H1 (cell line): ENCODE results near the gene NR1H2. TPM values are rescaled to one million over a fixed set of nuclear protein-coding genes. Genes with fewer than 3 reads are reported as not detected.

ENCODE experiments used
- CTCF ChIA-PET: fragments of 300-600 bp; sonication (Branson Sonifier 250); formaldehyde crosslinking; loops from one replicate; lab custom pipeline; 2021; ENCODE audit not compliant: partially characterized antibody; lab: Charles Lee
- POLR2A ChIA-PET: fragments of 300-600 bp; sonication (Branson Sonifier 250); formaldehyde crosslinking; loops from one replicate; lab custom pipeline; 2021; ENCODE audit warnings: inconsistent platforms; ENCODE audit not compliant: partially characterized antibody; lab: Charles Lee
- DNase-seq, 2 experiments: peaks; one replicate each; pipeline versions ENCODE4 v3.0.0 to v3.0.0-alpha.2; 2010 to 2022; ENCODE audit warnings: low spot score in 2 of 2, low read depth in 1 of 2, mixed read lengths in 1 of 2
- FAIRE-seq: peaks from 2 replicates; lab custom pipeline; 2011; peaks lifted over from hg19 to GRCh38; lab: Jason Lieb, UNC
- H2AFZ ChIP-seq: 2 replicates; pipeline ENCODE4 v1.8.1; 2012; ENCODE audit warnings: low read length, inconsistent platforms
- H2AK5ac ChIP-seq: 2 replicates; pipeline ENCODE4 v1.6.1; 2013; ENCODE audit warnings: low read depth, low read length
- H2BK120ac ChIP-seq: replicated peaks from 2 replicates; pipeline ENCODE3; 2013; ENCODE audit warnings: low read depth, low read length, inconsistent platforms
- H2BK12ac ChIP-seq: 2 replicates; pipeline ENCODE4 v1.6.1; 2013; ENCODE audit warnings: low read depth, low read length
- H2BK15ac ChIP-seq: 2 replicates; pipeline ENCODE4 v1.6.1; 2013; ENCODE audit warnings: low read length
- H2BK20ac ChIP-seq: 2 replicates; pipeline ENCODE4 v1.6.1; 2013; ENCODE audit warnings: low read length
- H2BK5ac ChIP-seq: 2 replicates; pipeline ENCODE4 v1.6.1; 2013; ENCODE audit warnings: low read depth, low read length
- H3K14ac ChIP-seq: 2 replicates; pipeline ENCODE4 v1.6.1; 2013; ENCODE audit warnings: inconsistent platforms; ENCODE audit not compliant: insufficient read length
- H3K18ac ChIP-seq: 2 replicates; pipeline ENCODE4 v1.6.1; 2013; ENCODE audit warnings: low read length; ENCODE audit errors: extremely low read depth
- H3K23ac ChIP-seq: 2 replicates; pipeline ENCODE4 v1.6.1; 2013; ENCODE audit warnings: inconsistent platforms; ENCODE audit not compliant: insufficient read length
- H3K23me2 ChIP-seq: 2 replicates; pipeline ENCODE4 v1.6.1; 2013; ENCODE audit warnings: low read depth, low read length
- H3K27ac ChIP-seq: 2 replicates; pipeline ENCODE4 v1.6.1; 2011; ENCODE audit warnings: low read depth, low read length, inconsistent platforms
- H3K27me3 ChIP-seq, 4 experiments: replicated peaks in 1 of 4; 1 replicate in 1 of 4; 2 replicates in 3 of 4; pipeline versions ENCODE4 v1.6.1 to v1.8.1; 2011 to 2013; ENCODE audit warnings: low read length in 3 of 4, mild to moderate bottlenecking in 3 of 4, inconsistent platforms in 2 of 4, mixed read lengths in 2 of 4, moderate library complexity in 1 of 4; ENCODE audit not compliant: control insufficient read depth in 3 of 4, insufficient read depth in 3 of 4; ENCODE audit errors: extremely low read depth in 1 of 4
- H3K36me3 ChIP-seq, 4 experiments: 2 replicates each; pipeline versions ENCODE4 v1.6.1 to v1.8.1; 2011 to 2013; ENCODE audit warnings: mild to moderate bottlenecking in 4 of 4, low read length in 3 of 4, moderate library complexity in 2 of 4, control low read depth in 1 of 4, inconsistent platforms in 1 of 4; ENCODE audit not compliant: insufficient read depth in 4 of 4, control insufficient read depth in 2 of 4
- H3K4ac ChIP-seq: replicated peaks from 2 replicates; pipeline ENCODE3; 2013; ENCODE audit warnings: low read length, low read depth, mixed read lengths, inconsistent platforms; ENCODE audit not compliant: insufficient read length
- H3K4me1 ChIP-seq, 4 experiments: replicated peaks in 1 of 4; 1 replicate in 1 of 4; 2 replicates in 3 of 4; pipeline versions ENCODE4 v1.6.1 to v1.8.1; 2011 to 2013; ENCODE audit warnings: low read length in 3 of 4, inconsistent platforms in 2 of 4, mixed read lengths in 1 of 4; ENCODE audit not compliant: insufficient read depth in 4 of 4, control insufficient read depth in 3 of 4
- H3K4me2 ChIP-seq, 2 experiments: 2 replicates each; pipeline versions ENCODE4 v1.6.1 to v1.8.1; 2011 to 2013; ENCODE audit warnings: low read depth in 2 of 2, low read length in 2 of 2, control low read depth in 1 of 2, inconsistent platforms in 1 of 2, mild to moderate bottlenecking in 1 of 2; ENCODE audit not compliant: insufficient read depth in 1 of 2
- H3K4me3 ChIP-seq, 4 experiments: fragments of 200-600, 300-600 bp in 1 of 4; sonication (generic), shearing (Covaris generic), sonication (Bioruptor Twin) in 1 of 4; 2 replicates each; pipeline versions ENCODE4 v1.5.1 to v1.8.1; 2011 to 2016; ENCODE audit warnings: low read length in 4 of 4, low read depth in 3 of 4, control low read depth in 2 of 4, inconsistent platforms in 2 of 4, mild to moderate bottlenecking in 2 of 4, mixed read lengths in 1 of 4, moderate library complexity in 1 of 4; ENCODE audit not compliant: insufficient read depth in 2 of 4; ENCODE audit errors: extremely low read depth in 1 of 4
- H3K56ac ChIP-seq: replicated peaks from 2 replicates; pipeline ENCODE3; 2013; ENCODE audit warnings: low read depth, mild to moderate bottlenecking, mixed read lengths, low read length, inconsistent platforms; ENCODE audit not compliant: insufficient read length
- H3K79me1 ChIP-seq: 2 replicates; pipeline ENCODE4 v1.6.1; 2013; ENCODE audit warnings: low read depth, low read length, control low read depth
- H3K79me2 ChIP-seq, 2 experiments: 2 replicates each; pipeline versions ENCODE4 v1.6.1 to v1.8.1; 2012 to 2013; ENCODE audit warnings: low read length in 2 of 2, mild to moderate bottlenecking in 2 of 2, inconsistent platforms in 1 of 2; ENCODE audit not compliant: insufficient read depth in 2 of 2, control insufficient read depth in 1 of 2
- H3K9ac ChIP-seq, 4 experiments: replicated peaks in 1 of 4; 1 replicate in 1 of 4; 2 replicates in 3 of 4; pipeline versions ENCODE4 v1.6.1 to v1.8.1; 2011 to 2013; ENCODE audit warnings: low read depth in 3 of 4, low read length in 3 of 4, control low read depth in 2 of 4, mild to moderate bottlenecking in 2 of 4, moderate library complexity in 2 of 4, inconsistent platforms in 1 of 4; ENCODE audit errors: extremely low read depth in 1 of 4
- H3K9me3 ChIP-seq, 2 experiments: 2 replicates each; pipeline versions ENCODE4 v1.6.1 to v1.8.1; 2012 to 2013; ENCODE audit warnings: mild to moderate bottlenecking in 2 of 2, moderate library complexity in 2 of 2, control low read depth in 1 of 2, inconsistent platforms in 1 of 2, low read depth in 1 of 2, low read length in 1 of 2, mixed read lengths in 1 of 2; ENCODE audit not compliant: insufficient read depth in 2 of 2
- H4K20me1 ChIP-seq, 2 experiments: replicated peaks in 1 of 2; 2 replicates each; pipeline versions ENCODE3 to v1.8.1; 2011 to 2013; ENCODE audit warnings: inconsistent platforms in 2 of 2, low read length in 2 of 2, mild to moderate bottlenecking in 1 of 2; ENCODE audit not compliant: insufficient read depth in 2 of 2, control insufficient read depth in 1 of 2
- H4K5ac ChIP-seq: 2 replicates; pipeline ENCODE4 v1.6.1; 2013; ENCODE audit warnings: low read length, low read depth, mixed read lengths, inconsistent platforms; ENCODE audit not compliant: insufficient read length
- H4K8ac ChIP-seq: 2 replicates; pipeline ENCODE4 v1.8.0; 2013; ENCODE audit warnings: mild to moderate bottlenecking, moderate library complexity, low read length, inconsistent platforms; ENCODE audit not compliant: insufficient read depth; ENCODE audit errors: extremely low read depth
- H4K91ac ChIP-seq: replicated peaks from 2 replicates; pipeline ENCODE3; 2013; ENCODE audit warnings: low read length, mixed read lengths, inconsistent platforms; ENCODE audit not compliant: insufficient read length
- ASH2L ChIP-seq: fragments of 200-600, 300-600 bp; sonication (generic); IDR thresholded peaks from one replicate; pipeline ENCODE4 v1.7.1; 2017; ENCODE audit warnings: low read length
- ATF2 ChIP-seq: IDR thresholded peaks from 2 replicates; pipeline ENCODE4 v1.6.1; 2012; ENCODE audit warnings: low read length, inconsistent platforms
- BACH1 ChIP-seq: IDR thresholded peaks from 2 replicates; pipeline ENCODE4 v1.6.1; 2012; ENCODE audit warnings: low read length, improper control_type of control experiment
- BCL11A ChIP-seq, 2 experiments: IDR thresholded peaks; one replicate each; pipeline ENCODE4 v1.6.1; 2011; ENCODE audit warnings: low read depth in 2 of 2, low read length in 2 of 2, mild to moderate bottlenecking in 2 of 2
- CHD2 ChIP-seq: IDR thresholded peaks from 2 replicates; pipeline ENCODE4 v1.6.1; 2012; ENCODE audit warnings: low read length, improper control_type of control experiment
- EZH2 ChIP-seq: fragments of 200-600 bp; sonication (generic); IDR thresholded peaks from 2 replicates; pipeline ENCODE4 v1.7.1; 2012; ENCODE audit warnings: low read depth, mild to moderate bottlenecking, moderate library complexity, low read length, inconsistent platforms; ENCODE audit not compliant: severe bottlenecking
- PHF8 ChIP-seq: fragments of 200-600 bp; sonication (generic); conservative IDR thresholded peaks from 2 replicates; pipeline ENCODE4 v1.7.1; 2012; ENCODE audit warnings: low read depth, mild to moderate bottlenecking, inconsistent platforms, low read length, moderate library complexity
- RBBP5 ChIP-seq: IDR thresholded peaks from 2 replicates; pipeline ENCODE4 v1.7.1; 2012; ENCODE audit warnings: low read depth, mild to moderate bottlenecking, inconsistent platforms, low read length, moderate library complexity, borderline replicate concordance
- RNF2 ChIP-seq: fragments of 200-900, 300-1000 bp; sonication (generic); IDR thresholded peaks from 2 replicates; pipeline ENCODE4 v1.7.1; 2016; ENCODE audit warnings: borderline replicate concordance, low read depth, mild to moderate bottlenecking, antibody characterized with exemption, low read length; ENCODE audit not compliant: poor library complexity, severe bottlenecking; ENCODE audit errors: missing control alignments
- SIRT6 ChIP-seq: IDR thresholded peaks from one replicate; pipeline ENCODE4 v1.7.1; 2012; ENCODE audit warnings: low read length, inconsistent platforms
- SIX5 ChIP-seq: IDR thresholded peaks from 2 replicates; pipeline ENCODE4 v1.6.1; 2011; ENCODE audit warnings: mild to moderate bottlenecking, low read depth, low read length
- SUZ12 ChIP-seq: fragments of 200-600 bp; sonication (generic); IDR thresholded peaks from 2 replicates; pipeline ENCODE4 v1.6.1; 2012; ENCODE audit warnings: mild to moderate bottlenecking, inconsistent platforms, low read length, moderate library complexity, mixed read lengths
- WGBS, 2 experiments: shearing (Covaris generic) in 1 of 2; methylation state at CpG; one replicate each; pipeline versions ENCODE4 v1.1.6 to v1.1.7; 2013 to 2015; ENCODE audit warnings: low lambda C conversion rate in 2 of 2, mixed read lengths in 2 of 2, inconsistent platforms in 1 of 2, low coverage in 1 of 2, missing lambda C conversion rate in 1 of 2; ENCODE audit not compliant: insufficient replicate concordance in 2 of 2, insufficient coverage in 1 of 2, insufficient read length in 1 of 2; ENCODE audit errors: extremely low coverage in 1 of 2, missing lambda C conversion rate in 1 of 2; 5-methylcytosine and 5-hydroxymethylcytosine counted together
- polyA plus RNA-seq, 7 experiments: library from polyadenylated mRNA; depleted of rRNA in 3 of 7; stranded (reverse) in 5 of 7; unstranded in 2 of 7; fragments of >200 nt in 5 of 7; fragments of 200-250 nt in 2 of 7; gene quantifications; 1 replicate in 5 of 7; 2 replicates in 1 of 7; 4 replicates in 1 of 7; pipeline versions ENCODE4 v1.2.1 to v1.2.3, GENCODE V29; 2011 to 2013; ENCODE audit warnings: missing spikeins in 2 of 7, mixed read lengths in 2 of 7
- total RNA-seq: library from RNA; stranded (reverse); fragmentation: NEBNext Ultra II Directional; extraction: Animal tissue kit (Norgen Biotek cat#: 25700); gene quantifications from 2 replicates; pipeline ENCODE4 v1.2.1, GENCODE V29; 2021

Gene NR1H2
- total and polyA plus RNA-seq, 2 of the 8 experiments (the other 6 are each of a cell fraction or from before 2014, with no cell fraction given) = 40.3 to 47.5 TPM

DNA sequence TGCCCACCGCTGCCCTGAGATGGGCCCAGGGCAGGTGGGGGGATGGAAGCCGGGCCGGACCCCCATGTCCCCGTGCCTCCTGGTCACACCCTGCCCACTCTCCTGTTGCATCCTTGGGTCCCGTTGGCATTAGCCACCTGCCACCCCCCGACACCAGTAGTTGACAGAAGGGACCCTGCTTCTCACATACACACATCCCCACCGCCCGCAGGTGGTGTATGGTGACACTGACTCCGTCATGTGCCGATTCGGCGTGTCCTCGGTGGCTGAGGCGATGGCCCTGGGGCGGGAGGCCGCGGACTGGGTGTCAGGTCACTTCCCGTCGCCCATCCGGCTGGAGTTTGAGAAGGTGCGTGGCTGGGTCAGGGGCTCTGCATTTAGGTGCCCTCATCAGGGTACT is 37.3 kb downstream of the NR1H2 start:
- Histone ChIP-seq H3K4me1 (peaks cover 0 to 11% (median 3%) of the 10 kb centered on the region in 4 experiments; a peak in 5 of 7 replicates), H3K27me3 (no peaks in the 10 kb centered on the region), H2BK5ac (no peak overlapping the region), H4K8ac (no peak overlapping the region), H3K9me3 (no peaks in the 10 kb centered on the region), H4K20me1 (peaks cover 0 to 11% of the 10 kb centered on the region in 2 experiments), H3K4me3 (no peak overlapping the region), H2BK15ac (no peak overlapping the region), H3K4me2 (no peak overlapping the region), H4K91ac (no peak overlapping the region), H2BK12ac (no peak overlapping the region), H3K23ac (no peak overlapping the region), H3K14ac (no peak overlapping the region), H2AFZ (no peak overlapping the region), H2BK120ac (no peak overlapping the region), H3K36me3 (peaks cover 13 to 24% (median 15%) of the 10 kb centered on the region in 4 experiments; a peak in 7 of 8 replicates), H4K5ac (no peak overlapping the region), H3K4ac (no peak overlapping the region), H2BK20ac (no peak overlapping the region), H3K79me1 (no peaks in the 10 kb centered on the region), H3K23me2 (peaks cover 1% of the 10 kb centered on the region; the same call in 1 of the 2 replicates), H3K27ac (no peak overlapping the region), H3K18ac (no peak overlapping the region), H3K56ac (no peak overlapping the region), H2AK5ac (no peak overlapping the region), H3K9ac (no peak overlapping the region), H3K79me2 (no peaks in the 10 kb centered on the region)
- FAIRE-seq (no peak), DNase-seq (no peak)
- 98% methylated on average over 18 of the region's 21 CpGs; no CpG with 5 or more reads in 1 of the 2 experiments for WGBS, 2 experiments
- POLR2A ChIA-PET = interaction anchor here (1.3 kb wide), 1 partner anchor 30 kb away, joined by 4 read pairs; no protein-coding TSS in a partner anchor
- CTCF ChIA-PET = interaction anchor here (0.6 to 2.3 kb wide), 6 partner anchors 8 to 1941 kb away, joined by 3 to 12 read pairs (median 4); partner anchors contain the start of gene NR1H2
- TF ChIP-seq PHF8 = no peak
- TF ChIP-seq CHD2 = no peak
- TF ChIP-seq RBBP5 = no peak
- no peak for TF ChIP-seq RNF2
- TF ChIP-seq BCL11A (IDR thresholded peaks at IDR 0.05; ENCODE audit: low read depth in 2 of 2, low read length in 2 of 2) = no peak
- TF ChIP-seq BACH1 = no peak
- no peak for TF ChIP-seq SUZ12
- TF ChIP-seq EZH2 = no peak
- no peak for TF ChIP-seq ATF2
- TF ChIP-seq ASH2L = no peak
- no peak for TF ChIP-seq SIX5
- TF ChIP-seq SIRT6 = no peak
